Globus pallidus (tissue), 1 donor: Measurements from ENCODE around the gene NBPF12.
"Not testable (repeated sequence)": the region's sequence is repeated elsewhere in the genome, so short reads cannot be mapped to it uniquely, and the experiment has no call there.

Experiments
- DNase-seq: peaks from one replicate; pipeline ENCODE4 v3.0.0-alpha.2; 2015; ENCODE audit warnings: low spot score

The NBPF12 gene, protein sequence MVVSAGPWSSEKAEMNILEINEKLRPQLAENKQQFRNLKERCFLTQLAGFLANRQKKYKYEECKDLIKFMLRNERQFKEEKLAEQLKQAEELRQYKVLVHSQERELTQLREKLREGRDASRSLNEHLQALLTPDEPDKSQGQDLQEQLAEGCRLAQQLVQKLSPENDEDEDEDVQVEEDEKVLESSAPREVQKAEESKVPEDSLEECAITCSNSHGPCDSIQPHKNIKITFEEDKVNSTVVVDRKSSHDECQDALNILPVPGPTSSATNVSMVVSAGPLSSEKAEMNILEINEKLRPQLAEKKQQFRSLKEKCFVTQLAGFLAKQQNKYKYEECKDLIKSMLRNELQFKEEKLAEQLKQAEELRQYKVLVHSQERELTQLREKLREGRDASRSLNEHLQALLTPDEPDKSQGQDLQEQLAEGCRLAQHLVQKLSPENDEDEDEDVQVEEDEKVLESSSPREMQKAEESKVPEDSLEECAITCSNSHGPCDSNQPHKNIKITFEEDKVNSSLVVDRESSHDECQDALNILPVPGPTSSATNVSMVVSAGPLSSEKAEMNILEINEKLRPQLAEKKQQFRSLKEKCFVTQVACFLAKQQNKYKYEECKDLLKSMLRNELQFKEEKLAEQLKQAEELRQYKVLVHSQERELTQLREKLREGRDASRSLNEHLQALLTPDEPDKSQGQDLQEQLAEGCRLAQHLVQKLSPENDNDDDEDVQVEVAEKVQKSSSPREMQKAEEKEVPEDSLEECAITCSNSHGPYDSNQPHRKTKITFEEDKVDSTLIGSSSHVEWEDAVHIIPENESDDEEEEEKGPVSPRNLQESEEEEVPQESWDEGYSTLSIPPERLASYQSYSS (N-terminal part only)

DNA sequence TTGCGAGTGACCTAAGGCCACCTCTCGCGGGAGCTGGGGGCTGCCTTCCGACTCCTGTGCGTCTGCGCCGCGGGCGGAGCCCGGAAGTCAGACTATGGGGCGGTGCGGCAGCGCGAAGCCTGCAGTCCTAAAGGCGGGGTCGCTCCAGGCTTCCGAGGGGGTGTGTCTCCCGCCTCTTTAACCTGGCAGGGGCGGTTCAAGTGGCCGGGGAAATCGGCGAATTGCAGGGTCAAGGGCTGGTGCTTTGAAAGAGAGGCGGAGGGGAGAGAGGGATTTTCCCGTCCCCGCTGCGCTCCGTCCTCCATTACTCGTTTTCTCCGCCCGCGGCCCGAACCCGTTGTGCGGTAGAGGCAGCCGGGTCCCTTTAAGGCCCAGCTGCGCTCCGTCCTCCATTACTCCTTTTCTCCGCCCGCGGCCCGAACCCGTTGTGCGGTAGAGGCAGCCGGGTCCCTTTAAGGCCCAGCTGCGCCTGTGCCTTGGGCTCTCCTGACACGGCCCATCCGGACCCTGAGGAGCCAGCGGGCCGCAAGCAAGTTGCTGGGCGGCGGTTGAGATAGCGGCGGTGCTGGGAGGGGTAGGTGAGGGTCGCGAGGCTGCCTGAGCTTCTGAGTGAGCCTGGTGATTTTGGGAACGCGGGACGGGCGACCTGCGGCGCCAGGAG lies at the start of gene NBPF12:
Gene NBPF12 (plus strand): TSS at position 83 of the 661 bp plus-strand sequence. CDS start 21,820 bp downstream, outside the sequence.
- DNase-seq = peak; percentile 80

DNA sequence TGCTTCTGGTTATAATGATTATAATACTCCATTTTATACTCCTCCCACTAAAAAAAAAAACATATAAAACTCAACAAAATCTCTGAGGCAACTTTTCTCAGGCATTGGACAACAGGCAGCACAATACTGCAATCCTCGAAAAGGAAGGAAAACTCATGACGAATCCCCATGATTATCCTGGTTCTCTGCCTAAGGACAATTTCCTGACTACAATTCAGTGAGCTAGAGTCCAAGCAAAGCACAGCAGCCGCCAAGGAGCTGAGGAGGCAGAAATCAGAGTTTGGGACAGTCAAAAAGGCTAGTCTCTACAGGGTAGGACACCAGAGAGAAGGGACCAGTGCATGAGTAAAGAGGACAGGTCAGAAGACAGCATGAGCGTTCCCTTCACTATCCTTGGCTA lies 46.8 kb upstream of the NBPF12 start:
- not testable (repeated sequence) for DNase-seq

DNA sequence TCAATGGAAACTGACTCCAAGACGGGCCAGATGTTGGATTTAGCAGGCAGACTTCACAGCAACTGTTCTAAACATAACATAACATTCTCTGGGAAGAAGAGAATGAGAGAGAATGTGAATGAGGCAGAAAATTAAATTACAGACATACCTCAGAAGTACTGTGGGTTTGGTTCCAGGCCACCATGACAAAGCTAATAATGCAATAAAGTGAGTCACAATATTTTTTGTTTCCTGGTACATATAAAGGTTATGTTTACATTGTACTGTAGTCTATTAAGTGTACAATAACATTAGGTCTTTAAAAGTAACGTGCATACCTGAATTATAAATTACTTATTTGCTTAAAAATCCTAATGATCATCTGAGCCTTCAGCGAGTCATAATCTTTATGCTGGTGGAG lies 45.8 kb upstream of the NBPF12 start:
- DNase-seq = not testable (repeated sequence)

DNA sequence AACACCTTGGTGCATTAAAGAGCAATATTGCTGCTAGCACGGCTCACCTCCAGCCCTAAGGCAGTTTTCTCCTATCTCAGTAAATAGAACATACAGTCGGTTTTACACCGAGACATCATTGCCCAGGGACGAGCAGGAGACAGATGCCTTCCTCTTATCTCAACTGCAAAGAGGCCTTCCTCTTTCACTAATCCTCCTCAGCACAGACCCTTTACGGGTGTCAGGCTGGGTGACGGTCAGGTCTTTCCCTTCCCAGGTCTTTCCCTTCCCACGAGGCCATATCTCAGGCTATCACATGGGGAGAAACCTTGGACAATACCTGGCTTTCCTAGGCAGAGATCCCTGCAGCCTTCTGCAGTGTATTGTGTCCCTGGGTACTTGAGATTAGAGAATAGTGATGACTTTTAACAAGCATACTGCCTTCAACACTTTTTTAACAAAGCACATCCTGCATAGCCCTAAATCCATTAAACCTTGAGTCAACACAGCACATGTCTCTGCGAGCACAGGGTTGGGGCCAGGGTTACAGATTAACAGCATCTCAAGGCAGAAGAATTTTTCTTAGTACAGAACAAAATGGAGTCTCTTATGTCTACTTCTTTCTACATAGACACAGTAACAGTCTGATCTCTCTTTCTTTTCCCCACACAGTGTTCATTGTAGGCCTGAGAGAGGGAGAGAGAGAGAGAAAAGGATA lies 30.4 kb upstream of the NBPF12 start:
- not testable (repeated sequence) for DNase-seq

DNA sequence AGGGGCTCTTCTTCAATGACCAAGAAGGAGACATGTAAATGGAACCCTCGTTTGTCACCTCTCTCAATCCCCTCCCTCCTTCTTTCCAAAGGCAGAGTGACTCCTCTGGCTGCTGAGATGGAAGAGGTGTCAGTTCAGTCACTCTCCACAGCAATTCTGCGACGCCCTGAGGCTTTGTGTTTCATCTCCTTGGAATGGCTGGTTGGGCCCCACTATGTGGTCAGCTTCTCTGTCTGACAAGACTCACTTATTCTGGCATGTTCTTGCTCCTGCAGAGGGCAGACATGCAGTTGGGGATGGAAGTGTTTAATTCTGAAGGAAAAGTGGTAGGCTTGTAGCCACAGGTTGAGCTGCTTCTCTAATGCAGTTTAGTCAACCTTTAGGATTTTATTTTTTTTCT lies 25.1 kb upstream of the NBPF12 start:
- DNase-seq = not testable (repeated sequence)

DNA sequence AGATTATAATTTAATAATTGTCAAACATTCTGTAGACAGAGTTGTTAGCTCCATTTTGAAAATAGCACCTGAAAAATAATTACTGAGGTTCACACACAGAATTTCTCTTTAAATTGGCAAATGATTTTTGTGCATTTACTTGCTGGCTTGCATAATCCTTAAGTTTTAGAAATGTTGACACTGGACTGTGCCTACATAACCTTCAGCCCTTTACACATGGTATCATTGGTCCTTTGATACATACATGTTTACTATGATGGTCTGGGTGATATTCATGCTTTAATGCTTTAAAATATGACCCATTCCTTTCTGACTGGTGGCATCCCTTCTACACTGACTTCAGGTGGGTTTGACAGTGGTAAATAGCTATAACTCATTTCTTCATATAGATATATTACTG lies 17.3 kb upstream of the NBPF12 start:
- not testable (repeated sequence) for DNase-seq

DNA sequence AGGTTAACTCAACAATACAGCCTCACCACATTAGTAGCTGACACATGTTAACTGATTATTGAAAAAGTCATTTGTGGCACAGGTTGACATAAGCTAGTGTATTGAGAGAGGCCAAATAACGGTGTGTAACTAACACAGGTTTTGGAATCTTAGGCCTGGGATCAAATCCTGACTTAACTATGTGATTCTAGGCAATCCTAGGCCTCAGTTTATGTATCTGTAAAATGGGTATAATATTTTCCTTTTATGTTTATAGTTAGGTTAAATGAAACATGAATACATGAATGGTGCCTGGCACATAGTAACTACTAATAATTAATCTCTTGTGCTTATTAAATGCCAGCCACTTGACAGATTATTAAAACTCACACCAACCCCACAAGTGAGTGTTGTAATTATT lies 15.5 kb upstream of the NBPF12 start:
- DNase-seq = not testable (repeated sequence)

DNA sequence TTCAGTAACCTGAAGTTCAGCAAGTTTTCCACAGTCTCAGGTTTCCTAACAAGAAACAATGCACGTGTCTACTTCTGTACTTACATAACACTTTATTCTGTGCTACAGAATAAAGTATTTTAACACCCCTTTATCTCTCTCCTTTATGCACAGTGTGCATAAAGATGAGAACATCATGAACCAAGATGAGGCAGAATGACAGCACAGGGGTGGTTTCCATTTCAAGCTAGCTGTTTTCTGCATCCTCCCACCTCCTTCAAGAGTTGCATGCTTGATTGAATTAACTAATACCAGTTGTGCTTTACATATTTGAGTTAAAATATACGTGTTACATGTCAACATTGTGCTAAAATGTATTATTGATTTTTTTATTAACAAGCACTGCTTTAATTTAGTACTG lies 14.0 kb upstream of the NBPF12 start:
- not testable (repeated sequence) for DNase-seq

DNA sequence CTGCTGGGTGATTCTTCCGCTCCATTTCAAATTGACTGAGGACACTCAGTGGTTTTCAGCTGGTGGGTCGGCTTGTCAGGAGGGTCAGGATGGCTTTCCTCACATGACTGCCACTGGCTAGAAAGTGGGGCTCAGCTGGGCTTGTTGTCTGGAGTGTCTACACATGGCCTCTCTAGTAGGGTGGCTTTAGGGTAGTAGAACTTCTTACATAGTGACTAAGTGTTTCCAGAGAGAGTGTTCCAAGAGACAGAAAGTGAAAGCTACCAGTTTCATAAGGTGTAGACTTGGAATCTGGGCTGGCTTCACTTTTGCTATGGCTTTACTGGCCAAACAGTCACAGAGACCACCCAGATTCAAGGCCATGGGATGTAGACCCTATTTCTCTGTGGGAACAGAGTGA lies 11.7 kb upstream of the NBPF12 start:
- DNase-seq = not testable (repeated sequence)

DNA sequence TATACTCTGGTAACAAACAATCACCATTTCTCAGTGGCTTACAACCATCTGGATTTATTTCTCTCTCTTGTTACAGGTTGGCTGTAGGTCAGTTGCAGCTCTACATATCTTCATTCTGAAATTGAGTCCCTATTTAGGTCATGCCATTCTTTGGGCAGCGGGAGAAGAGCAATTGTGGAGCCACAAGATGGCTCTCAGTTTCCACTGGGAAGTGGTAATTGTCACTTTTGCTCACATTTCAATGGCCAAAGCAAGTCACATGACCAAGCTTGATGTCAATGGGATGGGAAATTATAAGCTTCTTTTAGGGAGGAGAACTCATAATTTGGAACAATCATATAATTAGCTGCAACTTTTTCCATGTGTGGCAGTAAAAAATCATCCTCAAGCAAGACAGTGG lies 7.9 kb upstream of the NBPF12 start:
- not testable (repeated sequence) for DNase-seq

DNA sequence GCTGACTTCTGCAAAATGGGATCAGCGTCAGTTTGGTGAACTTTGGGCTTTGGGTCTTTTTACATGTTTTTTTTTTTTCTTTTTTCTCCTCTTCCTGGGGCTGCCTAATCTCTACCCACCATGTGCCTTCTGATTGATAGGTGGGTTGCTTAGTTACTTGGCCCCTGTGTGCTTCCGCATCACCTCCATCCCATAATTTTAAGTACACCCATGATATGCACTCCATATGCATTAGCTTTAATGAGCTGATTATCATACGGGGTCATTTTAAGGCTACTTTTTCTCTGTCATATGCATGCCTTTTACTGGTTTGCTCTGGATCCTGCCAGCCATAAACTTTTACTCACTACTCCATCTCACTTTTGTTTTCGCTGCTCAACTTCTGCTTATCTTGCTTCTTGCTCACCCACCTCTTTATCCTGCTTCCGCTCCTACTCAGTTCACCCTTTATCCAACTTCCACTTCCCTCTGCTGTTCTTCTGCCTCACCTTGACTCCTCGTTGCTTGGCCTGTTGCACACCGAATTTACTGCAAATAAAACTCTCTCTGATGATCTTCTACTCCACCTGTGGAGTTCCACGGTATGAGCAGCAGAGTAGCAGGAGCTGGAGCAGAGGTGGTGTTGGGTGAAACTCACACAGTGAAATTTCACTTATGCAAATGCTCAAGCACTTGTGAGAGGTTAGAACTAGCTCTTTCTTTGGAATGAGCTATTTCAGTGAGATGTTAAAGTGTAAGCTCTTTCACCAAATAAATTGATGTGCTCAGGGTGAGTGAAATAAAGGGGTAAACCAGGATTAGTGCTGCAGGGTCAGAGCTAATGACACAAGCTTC lies 3.5 kb upstream of the NBPF12 start:
- not testable (repeated sequence) for DNase-seq

DNA sequence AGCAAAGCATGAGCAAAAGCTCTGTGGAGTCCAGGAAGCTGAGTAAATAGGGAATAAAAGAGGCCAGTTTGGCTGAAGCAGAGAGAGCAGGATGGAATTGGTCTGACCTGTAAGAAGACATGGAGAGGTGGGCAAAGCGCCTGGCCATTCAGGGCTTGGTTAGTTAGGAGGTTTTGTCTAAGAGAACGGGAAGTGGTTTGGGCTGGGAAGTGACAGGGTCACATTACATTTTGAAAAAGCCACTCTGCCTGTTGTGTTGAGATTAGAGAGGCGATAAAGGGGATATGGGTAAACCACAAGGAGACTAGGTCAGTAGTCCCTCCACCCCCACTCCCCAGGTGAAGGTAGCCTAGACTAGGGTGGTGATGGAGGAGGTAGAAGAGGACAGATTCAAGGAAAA lies 662 bp upstream of the NBPF12 start:
- DNase-seq = not testable (repeated sequence)

DNA sequence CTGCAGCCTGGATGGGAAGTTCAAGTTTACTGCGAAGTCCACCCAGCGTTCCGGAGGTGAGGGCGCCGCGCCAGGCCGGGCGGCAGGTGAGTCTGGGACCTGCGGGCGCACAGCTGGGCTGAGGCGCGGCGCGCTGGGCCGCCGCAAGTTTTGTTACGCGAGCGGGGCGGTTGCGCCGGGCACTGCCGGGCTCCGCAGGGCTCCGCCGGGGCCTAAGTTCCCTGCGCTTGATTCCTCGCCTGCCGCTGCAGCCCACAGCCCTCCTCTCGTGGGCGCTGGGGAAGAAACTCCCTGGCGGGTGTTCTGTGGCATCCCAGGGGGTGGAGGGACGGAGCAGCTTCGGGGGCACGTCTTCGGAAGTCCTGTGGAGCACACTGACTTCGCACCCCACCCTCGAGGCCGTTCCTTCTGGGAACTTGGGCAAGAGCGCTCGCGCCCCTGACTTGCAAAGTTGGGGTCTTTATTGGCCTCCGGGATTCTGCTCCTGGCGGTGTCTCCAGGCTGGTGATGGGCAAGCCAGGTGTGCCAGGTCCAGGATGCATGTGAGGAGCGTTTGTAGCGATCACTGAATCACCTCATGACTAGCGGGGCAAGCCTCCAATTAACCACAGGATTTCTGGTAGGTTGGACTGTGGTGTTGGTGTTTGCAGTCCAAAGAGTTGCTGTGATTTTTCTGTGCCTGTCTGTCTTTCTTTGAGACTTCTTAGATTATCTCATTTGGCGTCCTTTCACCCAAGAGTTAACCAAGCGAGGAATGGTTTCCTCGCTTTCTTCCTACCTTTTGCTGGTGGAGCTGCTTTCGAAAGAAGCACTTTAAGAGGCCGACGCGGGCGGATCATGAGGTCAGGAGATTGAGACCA lies 1.0 kb downstream of the NBPF12 start:
- DNase-seq = peak; percentile 3

DNA sequence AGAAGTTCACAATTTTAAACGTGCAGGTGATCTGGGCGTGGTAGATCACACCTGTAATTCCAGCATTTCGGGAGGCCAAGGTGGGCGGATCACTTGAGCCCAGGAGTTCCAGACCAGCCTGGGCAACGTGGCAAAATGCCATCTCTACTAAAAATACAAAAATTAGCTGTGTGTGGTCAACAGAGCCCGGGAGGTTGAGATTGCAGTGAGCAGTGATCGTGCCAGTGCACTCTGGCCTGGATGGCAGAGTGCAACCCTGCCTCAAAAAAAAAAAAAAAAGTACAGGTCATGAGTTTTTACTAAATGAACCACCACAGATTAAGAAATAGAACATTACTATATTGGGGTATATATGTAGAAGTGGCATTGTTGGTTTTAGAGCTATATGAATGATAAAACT lies 2.2 kb downstream of the NBPF12 start:
- DNase-seq = not testable (repeated sequence)

DNA sequence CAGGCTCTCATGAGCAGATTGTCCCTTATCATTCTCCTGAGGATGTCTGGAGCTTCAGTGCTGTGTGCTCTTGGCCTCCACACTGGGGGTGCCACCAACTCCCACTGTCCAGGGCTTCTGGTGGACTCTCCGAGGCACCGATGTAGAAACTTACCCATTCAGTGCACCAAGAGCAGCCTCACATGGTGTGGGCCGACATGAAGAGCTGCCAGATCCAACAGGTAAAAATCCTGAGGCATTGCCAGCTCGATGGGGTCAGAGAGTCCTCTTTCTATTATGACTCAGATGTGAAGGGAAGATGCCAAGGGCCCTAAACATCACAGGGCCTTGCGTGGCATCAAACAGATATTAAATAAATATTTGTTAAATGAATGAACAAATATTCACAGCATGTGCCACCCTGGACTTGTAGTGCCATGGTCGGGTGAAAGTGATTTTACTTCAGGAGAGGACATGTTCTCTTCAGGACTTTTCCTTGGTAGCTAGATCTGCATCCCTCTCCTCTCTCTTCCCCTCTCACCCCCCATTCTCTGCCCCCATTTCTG lies 5.3 kb downstream of the NBPF12 start:
- not testable (repeated sequence) for DNase-seq

DNA sequence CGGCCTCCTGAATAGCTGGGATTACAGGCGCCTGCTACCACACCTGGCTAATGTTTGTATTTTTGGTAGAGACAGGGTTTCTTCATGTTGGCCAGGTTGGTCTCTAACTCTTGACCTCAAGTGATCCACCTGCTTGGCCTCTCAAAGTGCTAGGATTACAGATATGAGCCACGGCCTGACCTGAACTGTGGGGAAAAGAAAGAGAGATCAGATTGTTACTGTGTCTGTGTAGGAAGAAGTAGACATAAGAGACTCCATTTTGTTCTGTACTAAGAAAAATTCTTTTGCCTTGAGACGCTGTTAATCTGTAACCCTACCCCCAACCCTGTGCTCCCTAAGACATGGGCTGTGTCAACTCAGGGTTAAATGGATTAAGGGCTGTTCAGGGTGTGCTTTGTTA lies 10.0 kb downstream of the NBPF12 start:
- not testable (repeated sequence) for DNase-seq

DNA sequence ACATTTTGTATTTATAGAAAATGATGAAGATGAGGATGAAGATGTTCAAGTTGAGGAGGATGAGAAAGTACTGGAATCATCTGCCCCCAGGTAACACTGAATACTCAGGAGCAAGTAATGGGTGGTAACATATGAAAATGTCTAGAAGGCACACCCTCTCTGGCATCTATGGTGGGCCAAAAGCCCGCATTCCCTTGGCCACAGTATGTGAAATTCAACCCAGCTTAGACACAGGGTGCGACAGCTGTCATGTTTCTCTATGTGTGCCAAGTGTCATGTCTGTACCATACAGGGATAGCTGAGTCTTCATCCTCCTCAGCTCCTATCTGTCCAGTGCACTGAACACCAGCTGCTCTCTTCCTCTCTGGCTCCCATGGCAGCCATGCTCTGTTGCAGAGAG lies 26.2 kb downstream of the NBPF12 start:
- DNase-seq = not testable (repeated sequence)

DNA sequence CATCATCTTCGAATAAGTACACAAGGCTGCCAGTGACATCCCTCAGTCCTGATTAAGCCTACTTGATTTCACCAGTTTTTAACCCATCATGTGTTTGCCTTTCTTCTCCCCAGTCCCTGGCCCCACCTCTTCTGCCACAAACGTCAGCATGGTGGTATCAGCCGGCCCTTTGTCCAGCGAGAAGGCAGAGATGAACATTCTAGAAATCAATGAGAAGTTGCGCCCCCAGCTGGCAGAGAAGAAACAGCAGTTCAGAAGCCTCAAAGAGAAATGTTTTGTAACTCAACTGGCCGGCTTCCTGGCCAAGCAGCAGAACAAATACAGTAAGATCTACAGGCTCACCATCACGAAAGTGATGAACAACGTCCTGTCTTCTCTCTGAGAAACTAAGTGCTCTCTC lies 28.2 kb downstream of the NBPF12 start:
- DNase-seq = peak; percentile 19

DNA sequence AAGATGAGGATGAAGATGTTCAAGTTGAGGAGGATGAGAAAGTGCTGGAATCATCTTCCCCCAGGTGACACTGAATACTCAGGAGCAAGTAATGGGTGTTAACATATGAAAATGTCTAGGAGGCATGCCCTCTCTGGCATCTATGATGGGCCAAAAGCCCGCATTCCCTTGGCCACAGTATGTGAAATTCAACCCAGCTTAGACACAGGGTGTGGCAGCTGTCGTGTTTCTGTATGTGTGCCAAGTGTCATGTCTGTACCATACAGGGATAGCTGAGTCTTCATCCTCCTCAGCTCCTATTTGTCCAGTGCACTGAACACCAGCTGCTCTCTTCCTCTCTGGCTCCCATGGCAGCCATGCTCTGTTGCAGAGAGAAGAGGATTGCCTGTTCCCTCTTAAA lies 32.5 kb downstream of the NBPF12 start:
- not testable (repeated sequence) for DNase-seq
